Measurements from ENCODE around the gene PEX11B.

Gene PEX11B, protein sequence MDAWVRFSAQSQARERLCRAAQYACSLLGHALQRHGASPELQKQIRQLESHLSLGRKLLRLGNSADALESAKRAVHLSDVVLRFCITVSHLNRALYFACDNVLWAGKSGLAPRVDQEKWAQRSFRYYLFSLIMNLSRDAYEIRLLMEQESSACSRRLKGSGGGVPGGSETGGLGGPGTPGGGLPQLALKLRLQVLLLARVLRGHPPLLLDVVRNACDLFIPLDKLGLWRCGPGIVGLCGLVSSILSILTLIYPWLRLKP

DNA sequence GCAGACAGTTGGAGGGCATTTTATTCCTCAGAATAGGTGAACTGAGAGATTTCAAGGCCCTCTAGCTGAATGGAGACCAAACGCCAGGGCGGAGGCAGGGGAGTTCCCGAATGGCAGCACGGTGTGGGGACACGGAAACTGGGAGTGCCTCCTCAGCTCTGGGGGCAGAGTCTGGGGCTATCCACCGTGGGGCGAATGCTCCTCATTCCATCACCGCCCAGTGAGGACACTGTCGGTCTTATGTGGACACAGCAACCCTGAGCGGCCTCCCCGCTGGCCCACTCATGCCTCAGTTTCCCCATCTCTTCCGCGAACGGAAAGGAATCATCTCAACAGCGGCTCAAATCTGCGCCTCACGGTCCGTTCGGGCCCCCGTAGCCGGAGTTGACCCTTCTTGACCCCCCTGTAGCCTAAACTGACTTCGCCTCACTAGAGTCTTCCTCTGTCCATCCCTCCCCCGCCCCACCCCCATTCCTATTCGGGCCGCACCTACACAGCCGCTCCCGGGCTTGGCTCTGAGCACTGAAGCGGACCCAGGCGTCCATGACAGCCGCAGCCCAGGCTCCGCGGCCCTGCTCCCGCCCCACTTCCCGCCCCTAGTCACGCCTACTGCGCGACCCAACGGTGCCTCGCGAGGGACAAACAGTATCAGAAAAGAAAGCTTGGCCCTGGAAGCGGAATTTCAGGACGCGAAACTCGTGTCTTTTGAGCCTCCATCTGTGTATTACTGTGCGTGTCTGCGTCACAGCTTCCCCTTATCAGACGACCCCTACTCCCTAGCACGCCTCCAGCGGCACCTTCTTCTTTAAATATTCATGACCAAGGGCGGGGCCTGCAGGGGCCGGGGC, at the start of gene PEX11B:
Gene PEX11B, minus strand, starts transcription at position 574 of the 848 bp plus-strand sequence. Its CDS starts 29 bp downstream, at position 545.
- no peaks in the 10 kb centered on the region for H3K27me3 Mint-ChIP-seq (ENCODE audit: low read depth)
- H3K27ac Mint-ChIP-seq, result peak within 1 kb of the TSS; percentile 91
- H3K4me3 Mint-ChIP-seq, result peak within 1 kb of the TSS; percentile 93
- no peaks in the 10 kb centered on the region for H3K9me3 Mint-ChIP-seq
- H3K4me1 Mint-ChIP-seq (ENCODE audit: low read depth), result peaks cover 32% of the 10 kb centered on the region
- H3K36me3 Mint-ChIP-seq (ENCODE audit: low read depth), result peaks cover 34% of the 10 kb centered on the region

DNA sequence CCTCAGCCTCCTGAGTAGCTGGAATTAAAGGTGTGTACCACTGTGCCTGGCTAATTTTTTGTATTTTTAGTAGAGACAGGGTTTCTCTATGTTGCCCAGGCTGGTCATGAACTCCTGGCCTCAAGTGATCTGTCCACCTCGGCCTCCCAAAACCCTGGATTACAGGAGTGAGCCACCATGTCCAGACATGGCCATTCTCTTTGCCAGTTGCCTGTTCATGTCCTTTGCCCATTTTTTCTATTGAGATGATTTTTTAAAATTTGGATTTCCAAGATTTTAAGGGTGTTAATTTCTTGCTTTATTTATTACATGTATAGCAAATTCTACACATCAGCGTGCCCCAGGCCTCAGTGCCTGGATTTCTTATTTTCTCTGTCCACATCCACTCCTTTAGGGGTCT, 48.8 kb upstream of the PEX11B start:
- Mint-ChIP-seq H3K36me3 (ENCODE audit: low read depth) (peaks cover 16% of the 10 kb centered on the region), H3K9me3 (peaks cover 14% of the 10 kb centered on the region), H3K4me1 (ENCODE audit: low read depth) (peaks cover 24% of the 10 kb centered on the region), H3K27ac (no peak overlapping the region), H3K27me3 (ENCODE audit: low read depth) (no peaks in the 10 kb centered on the region), H3K4me3 (no peak overlapping the region)

GRCh38 chr1:145965119-145965744, 46.7 kb upstream of the PEX11B start:
- Mint-ChIP-seq H3K36me3 (ENCODE audit: low read depth) (peaks cover 12% of the 10 kb centered on the region), H3K4me1 (ENCODE audit: low read depth) (peaks cover 35% of the 10 kb centered on the region), H3K27ac (peak overlapping the region; percentile 86), H3K27me3 (ENCODE audit: low read depth) (no peaks in the 10 kb centered on the region), H3K4me3 (peak overlapping the region; percentile 95), H3K9me3 (peaks cover 14% of the 10 kb centered on the region)

DNA sequence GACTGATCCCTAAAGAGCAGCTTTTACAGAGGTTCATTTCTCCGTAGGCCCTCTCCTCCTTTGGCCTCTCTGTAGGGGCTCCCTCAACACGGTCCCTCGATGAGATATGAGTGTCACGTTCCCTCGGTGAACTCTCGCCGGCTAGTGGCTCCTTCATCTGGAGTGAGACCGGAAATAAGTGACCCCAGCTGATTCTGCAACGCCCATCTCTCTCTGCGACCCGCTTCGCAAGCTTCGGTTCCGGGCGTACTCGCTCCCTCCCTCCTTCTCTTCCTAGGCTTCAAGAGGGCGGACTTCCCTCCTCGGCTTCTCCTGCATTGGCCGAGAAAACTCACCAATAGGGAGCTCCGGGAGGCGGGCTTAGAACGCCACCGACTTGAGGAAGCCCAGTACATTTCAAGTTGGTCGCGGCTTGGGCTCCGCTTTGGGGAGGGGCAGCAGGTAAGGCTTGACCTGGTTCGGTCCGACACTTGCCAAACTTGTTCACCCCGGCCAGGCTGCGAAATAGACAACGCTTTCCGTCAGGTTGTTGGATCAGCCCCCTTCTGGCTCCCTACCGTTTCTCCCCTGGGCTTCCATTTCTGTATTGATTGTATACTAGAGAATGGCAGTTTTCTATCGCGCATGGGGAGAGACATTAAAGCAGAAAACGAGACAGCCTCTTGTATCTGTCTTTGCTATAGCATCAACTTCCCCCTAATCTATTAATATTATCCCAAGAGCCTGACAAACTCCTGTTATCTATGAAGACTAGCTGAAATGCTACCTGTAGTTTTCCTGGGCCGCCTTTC, 46.0 kb upstream of the PEX11B start, which contains the start of the genes ANKRD34A and POLR3GL:
Gene ANKRD34A, minus strand, starts transcription at position 248 of the 791 bp plus-strand sequence. CDS start 2,816 bp downstream, outside the sequence.
Gene POLR3GL, plus strand, starts transcription at position 363 of the 791 bp plus-strand sequence. CDS start 10,176 bp downstream, outside the sequence.
- Mint-ChIP-seq H3K36me3 (ENCODE audit: low read depth) (peaks cover 12% of the 10 kb centered on the region), H3K9me3 (peaks cover 14% of the 10 kb centered on the region), H3K27ac (peak within 1 kb of the TSS; percentile 86), H3K4me3 (peak within 1 kb of the TSS; percentile 95), H3K4me1 (ENCODE audit: low read depth) (peaks cover 40% of the 10 kb centered on the region), H3K27me3 (ENCODE audit: low read depth) (peaks cover 3% of the 10 kb centered on the region)

GRCh38 chr1:145963265-145964019, 44.9 kb upstream of the PEX11B start:
- Mint-ChIP-seq H3K4me1 (ENCODE audit: low read depth) (peaks cover 47% of the 10 kb centered on the region), H3K36me3 (ENCODE audit: low read depth) (peaks cover 10% of the 10 kb centered on the region), H3K4me3 (peak overlapping the region; percentile 95), H3K27ac (peak overlapping the region; percentile 86), H3K9me3 (peaks cover 14% of the 10 kb centered on the region), H3K27me3 (ENCODE audit: low read depth) (peaks cover 6% of the 10 kb centered on the region)

- Mint-ChIP-seq H3K27me3 (ENCODE audit: low read depth) (peaks cover 6% of the 10 kb centered on the region), H3K4me1 (ENCODE audit: low read depth) (peaks cover 52% of the 10 kb centered on the region), H3K9me3 (peaks cover 5% of the 10 kb centered on the region), H3K36me3 (ENCODE audit: low read depth) (peaks cover 4% of the 10 kb centered on the region), H3K4me3 (peak overlapping the region; percentile 95), H3K27ac (peak overlapping the region; percentile 86)
Observed at GRCh38 chr1:145962157-145963102, 43.9 kb upstream of the PEX11B start.

DNA sequence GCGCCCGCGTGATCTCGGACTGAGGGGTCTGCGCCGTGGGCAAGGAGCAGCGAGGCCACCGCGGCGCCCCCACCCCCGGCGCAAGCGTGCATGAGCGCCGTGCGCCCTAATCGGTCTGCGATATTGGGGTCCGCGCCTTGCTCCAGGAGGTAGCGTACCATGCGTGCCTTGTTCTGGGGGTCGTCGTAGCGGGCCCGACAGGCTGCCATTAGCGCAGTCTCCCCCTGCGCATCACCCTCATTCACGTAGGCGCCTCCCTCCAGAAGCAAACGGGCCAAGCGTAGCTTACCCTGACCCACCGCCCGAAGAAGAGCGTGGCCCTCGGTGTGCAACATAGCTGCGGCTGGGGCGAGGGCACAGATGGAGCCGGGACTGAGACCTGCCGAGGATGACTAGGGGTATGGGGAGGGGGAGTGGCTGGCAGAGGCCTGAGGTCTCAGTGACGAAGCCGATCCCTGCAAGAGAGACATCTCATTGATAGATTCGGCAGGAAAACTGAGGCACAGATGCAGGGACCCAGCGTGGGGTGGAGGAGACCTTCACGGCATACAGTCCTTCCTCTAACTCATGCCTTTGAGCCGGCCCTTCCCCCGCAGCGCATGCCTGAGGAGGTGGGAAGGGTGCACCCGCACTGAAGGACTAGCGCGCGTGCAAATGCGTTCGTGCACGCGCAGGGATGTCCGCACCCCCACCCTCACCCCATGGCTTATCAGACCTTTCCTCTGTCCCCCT, 43.1 kb upstream of the PEX11B start:
- peaks cover 2% of the 10 kb centered on the region for H3K36me3 Mint-ChIP-seq (ENCODE audit: low read depth)
- H3K27me3 Mint-ChIP-seq (ENCODE audit: low read depth), result peaks cover 6% of the 10 kb centered on the region
- peak overlapping the region; percentile 95 for H3K4me3 Mint-ChIP-seq
- H3K27ac Mint-ChIP-seq, result peak overlapping the region; percentile 67
- no peaks in the 10 kb centered on the region for H3K9me3 Mint-ChIP-seq
- peaks cover 58% of the 10 kb centered on the region for H3K4me1 Mint-ChIP-seq (ENCODE audit: low read depth)

DNA sequence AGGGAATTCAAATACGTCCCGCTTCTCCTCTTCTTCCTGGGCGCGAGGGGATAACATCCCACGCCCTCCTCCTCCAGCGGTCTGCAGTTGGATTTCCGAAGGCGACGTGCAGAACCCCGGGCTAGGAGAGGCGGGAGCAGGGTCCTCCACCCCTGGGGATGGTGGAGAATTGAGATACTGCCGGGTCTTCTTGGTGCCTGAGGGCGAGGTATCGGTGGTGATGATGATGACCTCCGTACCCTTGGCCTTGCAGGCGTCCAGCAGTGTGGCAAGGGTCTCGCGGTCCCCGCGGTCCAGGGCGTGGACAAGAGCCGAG, 42.5 kb upstream of the PEX11B start:
- Mint-ChIP-seq H3K9me3 (no peaks in the 10 kb centered on the region), H3K4me3 (peak overlapping the region; percentile 95), H3K36me3 (ENCODE audit: low read depth) (peaks cover 2% of the 10 kb centered on the region), H3K27ac (no peak overlapping the region), H3K27me3 (ENCODE audit: low read depth) (peaks cover 6% of the 10 kb centered on the region), H3K4me1 (ENCODE audit: low read depth) (peaks cover 60% of the 10 kb centered on the region)

- Mint-ChIP-seq H3K4me3 (peak overlapping the region; percentile 95), H3K4me1 (ENCODE audit: low read depth) (peaks cover 64% of the 10 kb centered on the region)
Observed at GRCh38 chr1:145960468-145961108, 42.1 kb upstream of the PEX11B start.

GRCh38 chr1:145959957-145960467, 41.5 kb upstream of the PEX11B start:
- Mint-ChIP-seq H3K27me3 (ENCODE audit: low read depth) (peaks cover 6% of the 10 kb centered on the region), H3K36me3 (ENCODE audit: low read depth) (peaks cover 4% of the 10 kb centered on the region), H3K9me3 (no peaks in the 10 kb centered on the region), H3K4me1 (ENCODE audit: low read depth) (peaks cover 67% of the 10 kb centered on the region), H3K27ac (no peak overlapping the region), H3K4me3 (no peak overlapping the region)

More at GRCh38 chr1:145960468-145961108, 42.1 kb upstream of the PEX11B start:
- Mint-ChIP-seq H3K27ac (no peak overlapping the region), H3K36me3 (ENCODE audit: low read depth) (peaks cover 2% of the 10 kb centered on the region), H3K27me3 (ENCODE audit: low read depth) (peaks cover 6% of the 10 kb centered on the region), H3K9me3 (no peaks in the 10 kb centered on the region)

- peaks cover 6% of the 10 kb centered on the region for H3K27me3 Mint-ChIP-seq (ENCODE audit: low read depth)
- no peaks in the 10 kb centered on the region for H3K9me3 Mint-ChIP-seq
- peaks cover 6% of the 10 kb centered on the region for H3K36me3 Mint-ChIP-seq (ENCODE audit: low read depth)
- H3K4me1 Mint-ChIP-seq (ENCODE audit: low read depth), result peaks cover 70% of the 10 kb centered on the region
- peak overlapping the region; percentile 15 for H3K4me3 Mint-ChIP-seq
- H3K27ac Mint-ChIP-seq, result no peak overlapping the region
Observed at GRCh38 chr1:145959333-145959732, 40.8 kb upstream of the PEX11B start.

All from T-helper 1 cell treated with Interleukin-12 subunit alpha and Interleukin-12 subunit beta and Interleukin-4 antibody, amounts not matched to agents 30 μg/mL and 1 μg/mL, for 36 hours (primary cell).